Mucosa of gallbladder (tissue), 1 donor: ENCODE data around the gene ALDH1A1. TPM values are rescaled to one million over a fixed set of nuclear protein-coding genes. Genes with fewer than 3 reads are reported as not detected.

ENCODE experiments used
- DNase-seq: peaks from one replicate; pipeline ENCODE4 v3.0.0-alpha.2; 2020; ENCODE audit warnings: low spot score
- total RNA-seq: library from RNA; stranded (reverse); gene quantifications from one replicate; pipeline ENCODE4 v1.2.1, GENCODE V29; 2021
- donor health status: DM: no; HTN: no; CAD: no.

Gene ALDH1A1
- total RNA-seq, 1 donor from 2014 or later: 452 TPM

GRCh38 chr9:72917892-72918509 is 34.9 kb downstream of the ALDH1A1 start:
- DNase-seq: no peak

- DNase-seq: no peak
Observed at GRCh38 chr9:72915659-72916058, 37.2 kb downstream of the ALDH1A1 start.

DNA sequence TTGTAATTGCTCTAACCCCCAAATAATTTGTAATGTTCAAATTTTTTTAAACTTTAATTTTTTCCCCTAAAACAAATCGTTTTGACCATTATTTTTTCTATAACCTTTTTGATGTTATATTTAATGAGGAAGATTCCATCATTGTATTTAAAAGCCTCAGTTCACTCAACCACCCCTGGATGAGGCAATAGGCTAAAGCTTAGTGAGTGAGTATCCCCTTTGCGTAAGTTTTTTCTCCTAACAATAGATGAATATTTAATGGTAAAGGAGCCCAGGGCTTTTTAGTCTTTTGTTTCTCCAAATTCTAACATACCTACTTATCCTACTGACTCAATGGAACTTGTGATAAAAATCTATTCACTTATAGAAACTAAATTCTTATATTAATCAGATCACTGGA is 38.1 kb downstream of the ALDH1A1 start:
- no peak for DNase-seq

GRCh38 chr9:72913382-72914009 is 39.4 kb downstream of the ALDH1A1 start:
- DNase-seq: no peak

DNA sequence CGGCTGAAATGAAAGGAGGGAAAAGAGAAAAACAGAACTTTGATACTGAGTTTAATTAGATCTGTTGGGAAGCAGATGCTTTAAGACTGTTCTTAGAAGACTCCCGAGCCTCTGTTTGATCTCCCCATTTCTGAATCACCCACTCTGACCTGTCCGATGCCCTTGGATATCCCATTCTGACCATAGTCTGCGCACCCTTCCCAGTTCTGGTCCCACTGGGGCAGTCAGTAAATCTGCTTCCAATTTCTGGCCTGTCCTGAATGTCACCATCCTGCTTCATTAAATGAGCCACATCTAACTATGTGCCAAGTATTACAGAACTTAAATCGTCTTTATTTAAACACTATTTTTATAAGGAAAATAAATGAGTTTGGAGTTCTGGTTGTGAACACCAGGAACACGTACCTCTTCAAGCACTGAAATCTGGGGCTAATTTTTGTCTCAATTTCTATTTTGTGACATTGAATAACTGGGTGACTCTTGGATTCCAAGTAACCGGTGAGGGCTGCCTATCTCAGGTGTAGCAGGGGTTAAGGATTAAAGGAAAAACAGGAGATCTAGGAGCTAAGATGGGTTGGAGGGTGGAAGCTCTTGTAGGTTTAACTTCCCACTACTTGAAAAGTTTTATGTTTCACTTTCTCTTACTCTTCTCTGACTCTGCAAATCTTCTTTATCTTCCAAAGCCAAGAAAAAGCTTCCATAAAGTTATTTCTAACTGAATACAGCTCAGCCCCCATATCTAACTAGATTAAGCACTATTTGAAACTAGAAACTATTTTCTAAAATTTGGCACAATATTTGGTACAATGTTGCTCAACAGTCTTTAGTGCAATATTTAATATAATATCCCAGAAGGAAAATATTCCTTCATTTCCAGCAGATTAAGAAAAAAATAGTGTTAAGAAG is 40.1 kb downstream of the ALDH1A1 start:
- DNase-seq: no peak

DNA sequence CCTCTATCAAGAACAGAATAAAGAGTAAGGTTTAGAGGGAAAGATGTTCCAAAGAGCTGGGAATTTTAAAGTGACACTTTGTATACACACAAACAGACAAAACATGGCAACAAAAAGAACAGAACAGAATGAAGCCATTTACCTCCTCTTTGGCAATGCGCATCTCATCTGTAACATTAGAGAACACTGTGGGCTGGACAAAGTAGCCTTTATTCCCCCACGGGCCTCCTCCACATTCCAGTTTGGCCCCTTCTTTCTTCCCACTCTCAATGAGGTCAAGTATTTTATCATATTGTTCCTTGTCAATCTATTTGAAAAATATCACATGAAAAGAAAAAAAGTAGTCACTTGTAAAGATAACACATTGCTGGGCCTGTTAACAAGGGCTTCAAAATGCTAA is 41.0 kb downstream of the ALDH1A1 start:
- no peak for DNase-seq

- DNase-seq: no peak
Observed at GRCh38 chr9:72911247-72911775, 41.5 kb downstream of the ALDH1A1 start.

GRCh38 chr9:72909428-72909827 is 43.4 kb downstream of the ALDH1A1 start:
- DNase-seq: peak; percentile 22

- no peak for DNase-seq
Observed at GRCh38 chr9:72907421-72907820, 45.4 kb downstream of the ALDH1A1 start.

DNA sequence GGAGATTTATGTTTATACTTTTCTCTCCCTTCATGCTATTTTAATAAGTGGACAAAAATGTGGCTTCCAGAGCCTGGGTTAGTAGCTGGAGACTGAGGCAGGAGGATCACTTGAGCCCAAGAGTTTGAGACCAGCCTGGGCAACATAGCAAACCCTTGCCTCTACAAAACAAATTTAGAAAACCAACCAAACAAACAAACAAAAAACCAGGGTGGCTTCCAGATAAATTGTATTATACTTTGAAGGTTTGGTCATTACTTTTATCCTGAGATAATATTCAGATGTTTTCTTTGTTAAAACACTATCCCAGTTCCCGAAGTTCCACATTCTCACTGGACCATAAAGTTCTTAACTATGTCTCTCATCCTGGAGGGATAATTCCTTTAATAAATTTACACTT is 46.0 kb downstream of the ALDH1A1 start:
- DNase-seq: no peak

- DNase-seq: no peak
Observed at GRCh38 chr9:72905514-72906480, 47.1 kb downstream of the ALDH1A1 start.

DNA sequence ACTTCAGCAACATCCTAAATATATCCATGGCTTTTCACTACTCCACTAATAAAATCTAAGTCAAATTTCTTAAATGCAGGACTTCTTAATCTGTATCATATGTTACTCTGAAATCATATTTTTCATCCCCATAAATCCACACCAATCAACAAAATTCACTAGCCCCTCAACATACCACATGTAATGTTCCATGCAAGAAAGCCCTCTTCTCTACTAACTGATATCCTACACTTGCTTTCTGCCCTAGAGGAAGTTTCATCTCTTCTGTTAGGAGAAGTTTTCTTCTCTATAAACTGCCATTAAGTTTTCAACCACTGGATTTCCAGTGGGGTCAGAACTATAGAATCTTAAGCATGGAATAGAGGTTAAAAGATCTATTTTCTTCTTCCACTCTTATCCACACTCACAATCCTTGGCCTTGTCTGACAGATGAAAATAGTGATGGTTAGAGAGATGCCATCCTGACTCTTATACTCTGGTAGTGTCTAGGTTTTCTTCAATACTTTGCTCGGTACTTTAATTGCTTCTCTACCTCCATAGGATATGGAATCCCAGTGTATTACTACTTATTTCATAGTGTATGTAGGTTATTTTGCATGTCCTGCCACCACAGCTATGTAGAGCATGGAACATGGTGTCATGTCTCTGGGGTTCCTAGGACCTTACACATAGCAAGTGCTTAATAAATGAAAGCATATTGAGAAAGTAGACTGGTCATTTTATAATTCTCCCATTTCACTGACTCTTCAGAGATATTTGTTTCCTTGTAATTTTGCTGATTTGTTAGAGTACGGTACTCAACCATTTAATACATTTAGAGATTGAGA is 48.4 kb downstream of the ALDH1A1 start:
- no peak for DNase-seq

- no peak for DNase-seq
Observed at GRCh38 chr9:72903103-72903502, 49.8 kb downstream of the ALDH1A1 start.

GRCh38 chr9:72902268-72902667 is 50.6 kb downstream of the ALDH1A1 start:
- DNase-seq: no peak

GRCh38 chr9:72899734-72900477 is 52.9 kb downstream of the ALDH1A1 start:
- no peak for DNase-seq

DNA sequence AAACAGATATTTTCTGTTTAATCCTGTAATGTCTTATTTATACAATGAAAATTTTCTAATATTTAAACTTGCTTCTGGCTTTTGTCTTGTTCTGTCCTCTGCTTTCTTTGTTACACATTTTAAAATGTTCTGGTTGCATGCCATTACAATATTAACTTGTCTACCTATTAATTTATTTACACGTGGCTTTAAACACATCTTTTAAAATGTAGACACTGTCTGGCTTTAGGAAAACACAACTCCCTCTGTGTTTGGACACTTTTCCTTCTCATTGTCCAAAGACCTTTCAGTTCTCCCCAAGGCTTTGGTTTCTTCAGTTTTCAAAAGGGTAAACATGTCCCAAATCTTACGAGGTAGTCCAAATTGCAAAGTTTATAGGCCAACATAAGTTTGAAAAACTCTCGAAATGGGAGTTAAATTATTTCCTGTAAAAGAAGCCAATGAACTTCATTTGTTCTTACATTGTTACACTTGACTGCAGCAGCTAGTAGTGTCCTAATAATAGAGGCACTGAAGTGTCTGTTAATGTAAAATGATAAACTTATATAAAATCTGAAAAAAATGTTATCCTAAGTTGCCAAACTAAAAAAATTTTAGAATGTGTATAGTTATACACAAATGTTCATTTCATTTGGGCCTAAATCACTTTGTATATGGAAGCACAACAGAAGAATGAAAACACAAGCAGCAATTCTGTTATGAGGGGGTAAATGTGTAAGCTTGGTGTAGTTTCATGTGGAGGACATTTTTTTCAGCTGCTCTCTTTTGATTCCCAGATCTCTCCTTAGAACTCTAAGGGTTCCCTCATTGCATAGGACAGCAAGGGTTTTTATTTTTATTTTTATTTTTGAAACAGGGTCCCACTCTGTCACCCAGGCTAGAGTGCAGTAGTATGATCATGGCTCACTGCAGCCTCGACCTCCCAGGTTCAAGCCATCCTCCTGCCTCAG is 53.8 kb downstream of the ALDH1A1 start:
- DNase-seq: no peak

GRCh38 chr9:72898360-72898759 is 54.5 kb downstream of the ALDH1A1 start:
- DNase-seq: no peak

DNA sequence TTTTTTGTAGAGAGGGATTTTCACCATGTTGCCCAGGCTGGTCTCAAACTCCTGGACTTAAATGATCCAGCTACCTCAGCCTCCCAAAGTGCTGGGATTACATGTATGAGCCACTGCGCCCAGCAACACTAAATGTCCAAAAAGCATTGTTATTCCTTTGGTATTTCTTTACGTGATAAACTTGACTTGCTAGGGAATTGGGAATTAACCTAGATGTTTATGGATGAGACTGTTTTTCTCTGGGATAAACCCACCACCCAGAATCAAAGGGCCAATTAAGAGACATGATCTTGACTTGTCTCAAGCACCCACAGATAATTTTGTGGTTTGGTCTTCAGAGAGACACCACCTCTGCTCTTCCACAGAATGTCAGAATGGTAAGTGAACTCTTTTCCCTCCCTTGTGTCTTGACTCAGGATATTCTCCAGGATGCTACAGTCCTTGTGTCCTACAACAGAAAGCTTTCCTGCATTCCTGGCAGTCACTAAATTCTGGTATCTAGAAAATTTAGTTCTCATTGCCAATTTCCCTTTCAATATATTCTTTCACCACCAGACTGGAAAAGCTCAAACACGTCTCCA is 55.7 kb downstream of the ALDH1A1 start:
- no peak for DNase-seq
